CD14-positive monocyte (primary cell): ENCODE measurements around the gene WDR45B. TPM values are rescaled to one million over a fixed set of nuclear protein-coding genes. Genes with fewer than 3 reads are reported as not detected.

Experiments
- DNase-seq, 3 donors: peaks; one replicate each; pipeline ENCODE4 v3.0.0-alpha.2; 2011 to 2022
- H2AFZ ChIP-seq: 2 replicates; pipeline ENCODE4 v1.6.0; 2012; ENCODE audit warnings: mild to moderate bottlenecking, low read depth, low read length, inconsistent platforms; ENCODE audit not compliant: insufficient read depth, poor library complexity, severe bottlenecking
- H3K27ac ChIP-seq, 2 donors: 1 replicate in 1 of 2; 2 replicates in 1 of 2; pipeline ENCODE4 v1.5.1; 2012 to 2013; ENCODE audit warnings: low read length in 2 of 2, control low read depth in 1 of 2, inconsistent platforms in 1 of 2, low read depth in 1 of 2, mild to moderate bottlenecking in 1 of 2
- H3K27me3 ChIP-seq, 2 donors: one replicate each; pipeline versions ENCODE4 v1.6.0 to v1.6.1; 2011 to 2013; ENCODE audit warnings: low read length in 2 of 2; ENCODE audit not compliant: control insufficient read depth in 2 of 2, insufficient read depth in 2 of 2
- H3K36me3 ChIP-seq, 2 donors: replicated peaks in 1 of 2; 1 replicate in 1 of 2; 2 replicates in 1 of 2; pipeline versions ENCODE4 v1.5.1 to v1.6.1; 2012 to 2013; ENCODE audit warnings: low read length in 2 of 2, control low read depth in 1 of 2, inconsistent platforms in 1 of 2, mild to moderate bottlenecking in 1 of 2; ENCODE audit not compliant: insufficient read depth in 2 of 2, control insufficient read depth in 1 of 2
- H3K4me1 ChIP-seq, 2 donors: 1 replicate in 1 of 2; 2 replicates in 1 of 2; pipeline versions ENCODE4 v1.5.1 to v1.6.1; 2012 to 2013; ENCODE audit warnings: low read length in 2 of 2, control low read depth in 1 of 2, inconsistent platforms in 1 of 2, mild to moderate bottlenecking in 1 of 2, moderate library complexity in 1 of 2; ENCODE audit not compliant: insufficient read depth in 2 of 2, control insufficient read depth in 1 of 2
- H3K4me2 ChIP-seq: replicated peaks from 2 replicates; pipeline ENCODE3; 2012; ENCODE audit warnings: low read length, moderate library complexity, mild to moderate bottlenecking; ENCODE audit not compliant: poor library complexity, severe bottlenecking; ENCODE audit errors: extremely low read depth
- H3K4me3 ChIP-seq, 3 experiments: fragments of 200-600 bp in 1 of 3; sonication (generic) in 1 of 3; replicated peaks in 1 of 3; 1 replicate in 2 of 3; 2 replicates in 1 of 3; pipeline ENCODE4 v1.5.1; 2011 to 2013; ENCODE audit warnings: low read length in 3 of 3, mild to moderate bottlenecking in 3 of 3, control low read depth in 2 of 3, low read depth in 2 of 3, inconsistent platforms in 1 of 3, moderate library complexity in 1 of 3
- H3K79me2 ChIP-seq: 2 replicates; pipeline ENCODE4 v1.6.0; 2012; ENCODE audit warnings: mild to moderate bottlenecking, control low read depth, inconsistent platforms, low read length, moderate library complexity; ENCODE audit not compliant: insufficient read depth
- H3K9ac ChIP-seq: 2 replicates; pipeline ENCODE4 v1.6.0; 2017; ENCODE audit warnings: low read length, mild to moderate bottlenecking; ENCODE audit not compliant: insufficient read depth, poor library complexity, severe bottlenecking
- H3K9me3 ChIP-seq, 2 donors: replicated peaks in 1 of 2; 1 replicate in 1 of 2; 2 replicates in 1 of 2; pipeline versions ENCODE4 v1.5.1 to v1.6.1; 2012 to 2013; ENCODE audit warnings: low read length in 2 of 2, control low read depth in 1 of 2; ENCODE audit not compliant: control insufficient read depth in 1 of 2, insufficient read depth in 1 of 2
- H4K20me1 ChIP-seq: 2 replicates; pipeline ENCODE4 v1.6.0; 2012; ENCODE audit warnings: mild to moderate bottlenecking, low read length, control low read depth, moderate library complexity; ENCODE audit not compliant: insufficient read depth
- H3K27ac Mint-ChIP-seq, 7 donors: one replicate each; pipeline ENCODE4 v1.8.0; 2020; ENCODE audit warnings: mild to moderate bottlenecking in 7 of 7, mixed read lengths in 7 of 7, moderate library complexity in 6 of 7, inconsistent platforms in 2 of 7
- H3K27me3 Mint-ChIP-seq, 3 donors: one replicate each; pipeline ENCODE4 v1.8.0; 2021 to 2022; ENCODE audit warnings: low read depth in 3 of 3, mild to moderate bottlenecking in 3 of 3, mixed read lengths in 3 of 3, moderate library complexity in 3 of 3, inconsistent platforms in 1 of 3
- H3K36me3 Mint-ChIP-seq, 2 donors: one replicate each; pipeline ENCODE4 v1.8.0; 2020; ENCODE audit warnings: mixed read lengths in 2 of 2, inconsistent platforms in 1 of 2, mild to moderate bottlenecking in 1 of 2
- H3K4me1 Mint-ChIP-seq: one replicate; pipeline ENCODE4 v1.8.0; 2020; ENCODE audit warnings: mild to moderate bottlenecking, mixed read lengths
- H3K4me3 Mint-ChIP-seq, 2 donors: one replicate each; pipeline ENCODE4 v1.8.0; 2020; ENCODE audit warnings: mild to moderate bottlenecking in 2 of 2, mixed read lengths in 2 of 2, moderate library complexity in 1 of 2
- H3K9me3 Mint-ChIP-seq, 7 donors: one replicate each; pipeline ENCODE4 v1.8.0; 2020 to 2022; ENCODE audit warnings: mixed read lengths in 7 of 7, mild to moderate bottlenecking in 6 of 7, moderate library complexity in 6 of 7, inconsistent platforms in 2 of 7
- CTCF ChIP-seq: fragments of 200-600 bp; IDR thresholded peaks from one replicate; pipeline ENCODE4 v1.8.0; 2022; ENCODE audit warnings: antibody characterized with exemption, mild to moderate bottlenecking
- WGBS: methylation state at CpG from one replicate; pipeline ENCODE4 v1.1.5; 2013; ENCODE audit warnings: missing lambda C conversion rate; ENCODE audit not compliant: insufficient coverage; 5-methylcytosine and 5-hydroxymethylcytosine counted together
- intact Hi-C, 2 donors: fragments of 100-400 bp; cut with micrococcal nuclease; formaldehyde crosslinking; loops; one replicate each; pipeline versions ENCODE4 v1.15.0 to v1.15.1; 2023
- polyA plus RNA-seq, 3 donors: library from polyadenylated mRNA; depleted of rRNA in 1 of 3; unstranded in 2 of 3; stranded (reverse) in 1 of 3; fragments of 300-500 nt in 2 of 3; fragments of >200 nt in 1 of 3; fragmentation: Illumina TruSeq in 2 of 3; gene quantifications; 1 replicate in 2 of 3; 2 replicates in 1 of 3; pipeline ENCODE4 v1.2.3, GENCODE V29; 2012 to 2021

Gene WDR45B
- polyA plus RNA-seq, 3 donors: 42.6 to 82.6 (median 60.3) TPM

GRCh38 chr17:82653651-82654528, 5.6 kb upstream of the WDR45B start:
- DNase-seq: no peak
- no peaks in the 10 kb centered on the region for H4K20me1 ChIP-seq
- H3K9ac ChIP-seq: no peak overlapping the region
- H3K4me2 ChIP-seq: no peak overlapping the region
- no peaks in the 10 kb centered on the region for H3K79me2 ChIP-seq
- no peak for TF ChIP-seq CTCF
- H3K27me3 ChIP-seq: no peaks in the 10 kb centered on the region
- no peak overlapping the region for H3K4me3 Mint-ChIP-seq
- peaks cover 17% of the 10 kb centered on the region for H3K4me1 Mint-ChIP-seq
- H3K36me3 ChIP-seq: no peaks in the 10 kb centered on the region
- H3K27ac ChIP-seq: no peak overlapping the region
- H3K4me1 ChIP-seq: peaks cover 22 to 26% of the 10 kb centered on the region in 2 donors
- 98% methylated on average over 16 of the region's 30 CpGs for WGBS
- peaks cover 0 to 2% (median 0%) of the 10 kb centered on the region in 7 donors for H3K9me3 Mint-ChIP-seq
- H3K4me3 ChIP-seq: no peak overlapping the region
- H3K27me3 Mint-ChIP-seq: peaks cover 0 to 2% (median 1%) of the 10 kb centered on the region in 3 donors
- intact Hi-C loops: no loop called here
- H2AFZ ChIP-seq: no peak overlapping the region
- peak overlapping the region in 1 of 7 donors; percentile 61 for H3K27ac Mint-ChIP-seq
- H3K36me3 Mint-ChIP-seq: no peaks in the 10 kb centered on the region
- no peaks in the 10 kb centered on the region for H3K9me3 ChIP-seq

GRCh38 chr17:82650723-82651122, 2.5 kb upstream of the WDR45B start:
- TF ChIP-seq CTCF: no peak
- no peak overlapping the region for H3K4me3 ChIP-seq
- Mint-ChIP-seq H3K9me3 (no peaks in the 10 kb centered on the region), H3K4me3 (no peak overlapping the region), H3K27ac (peak overlapping the region in 2 of 7 donors; percentile 42 to 85), H3K4me1 (peaks cover 32% of the 10 kb centered on the region), H3K36me3 (peaks cover 0 to 3% of the 10 kb centered on the region in 2 donors), H3K27me3 (peaks cover 0 to 2% (median 0%) of the 10 kb centered on the region in 3 donors)
- 96% methylated on average over 7 of the region's 10 CpGs for WGBS
- H3K4me2 ChIP-seq: no peak overlapping the region
- no peak overlapping the region for H2AFZ ChIP-seq
- H3K4me1 ChIP-seq: peaks cover 34 to 39% of the 10 kb centered on the region in 2 donors
- H3K27ac ChIP-seq: no peak overlapping the region
- peaks cover 23% of the 10 kb centered on the region for H4K20me1 ChIP-seq
- H3K9me3 ChIP-seq: no peaks in the 10 kb centered on the region
- H3K27me3 ChIP-seq: no peaks in the 10 kb centered on the region
- no peaks in the 10 kb centered on the region for H3K36me3 ChIP-seq
- intact Hi-C loops: no loop called here
- no peak overlapping the region for H3K9ac ChIP-seq
- DNase-seq: no peak
- H3K79me2 ChIP-seq: peaks cover 25% of the 10 kb centered on the region
